Nucleus accumbens (tissue), 56 donors: ENCODE results near the gene WNT1.

Source experiments
- DNase-seq, 56 donors: peaks; one replicate each; lab custom pipeline; 2025; lab: John Stamatoyannopoulos, UW

WNT1 gene

GRCh38 chr12:48960834-48961233 is 17.3 kb upstream of the WNT1 start:
- DNase-seq, result no peak

GRCh38 chr12:48961331-48961730 is 16.8 kb upstream of the WNT1 start:
- no peak for DNase-seq

- DNase-seq, result no peak
Measured at GRCh38 chr12:48961801-48962200, 16.3 kb upstream of the WNT1 start.

- no peak for DNase-seq
Measured at GRCh38 chr12:48965298-48965838, 12.8 kb upstream of the WNT1 start.

- DNase-seq, result no peak
Measured at GRCh38 chr12:48966177-48966895, 11.8 kb upstream of the WNT1 start.

GRCh38 chr12:48967991-48968390 is 10.1 kb upstream of the WNT1 start:
- DNase-seq, result no peak

- no peak for DNase-seq
Measured at GRCh38 chr12:48968467-48968866, 9.7 kb upstream of the WNT1 start.

GRCh38 chr12:48969160-48969771 is 8.9 kb upstream of the WNT1 start:
- no peak for DNase-seq

- peak in 4 of 56 donors; percentile 17 to 48 (median 38) for DNase-seq
Measured at GRCh38 chr12:48969833-48970701, 8.1 kb upstream of the WNT1 start.

GRCh38 chr12:48970702-48971334 is 7.3 kb upstream of the WNT1 start:
- DNase-seq, result no peak

- no peak for DNase-seq
Measured at GRCh38 chr12:48972213-48972951, 5.7 kb upstream of the WNT1 start.

GRCh38 chr12:48972952-48973483 is 5.1 kb upstream of the WNT1 start:
- no peak for DNase-seq

GRCh38 chr12:48973531-48973930 is 4.6 kb upstream of the WNT1 start:
- no peak for DNase-seq

GRCh38 chr12:48973941-48974673 is 4.0 kb upstream of the WNT1 start:
- DNase-seq, result peak in 2 of 56 donors; percentile 19 to 34

GRCh38 chr12:48977290-48978281 is 536 bp upstream of the WNT1 start:
- DNase-seq, result peak in 6 of 56 donors; percentile 18 to 59 (median 29)

GRCh38 chr12:48978741-48979601 is 849 bp downstream of the WNT1 start:
- DNase-seq, result no peak
